ENCODE data around the gene SRMS.

SRMS gene

DNA sequence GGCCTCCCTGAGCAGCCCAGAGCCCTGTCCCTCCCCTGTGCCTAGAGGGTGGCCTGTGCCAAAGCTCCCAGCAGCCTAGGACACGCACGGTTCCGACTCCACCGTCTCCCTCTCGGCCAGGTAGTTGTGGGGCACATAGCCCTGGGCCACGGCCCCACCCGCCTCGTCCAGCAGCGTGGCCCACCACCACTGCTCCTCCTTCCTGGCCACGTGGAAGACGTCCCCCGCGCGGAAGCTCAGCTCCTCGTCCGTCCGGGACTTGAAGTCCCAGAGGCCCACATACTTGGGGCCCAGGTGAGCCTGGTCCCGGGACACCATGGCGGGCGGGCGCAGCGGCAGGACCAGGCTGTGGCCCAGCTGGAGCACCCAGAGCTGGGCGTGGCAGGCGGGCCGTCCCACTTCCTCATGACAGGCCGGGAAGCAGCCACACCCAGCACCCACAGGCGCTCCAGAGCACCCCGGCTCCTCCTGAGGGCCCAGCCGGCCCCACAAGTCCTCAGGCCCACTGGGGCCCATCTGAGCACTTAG lies 10.5 kb downstream of the SRMS start, which contains the start of gene PTK6:
TSS of gene PTK6 (minus strand) at position 380 of the 528 bp plus-strand sequence. CDS start at position 318, 62 bp downstream.
- Histone ChIP-seq H3K9me3 (ENCODE audit: control extremely low read depth in 1 of 5, control insufficient read depth in 4 of 5, insufficient read depth in 2 of 5, low read depth in 1 of 5, low read length in 4 of 5) (no peaks in the 10 kb centered on the region), H3K4me3 (ENCODE audit: control insufficient read depth in 1 of 7, extremely low read depth in 1 of 7, insufficient read depth in 4 of 7, low read depth in 2 of 7, low read length in 6 of 7) (peak within 1 kb of the TSS in 5 of 7 experiments; percentile 36 to 75 (median 61)), H3K36me3 (ENCODE audit: control insufficient read depth in 4 of 4, insufficient read depth in 4 of 4, low read length in 3 of 4) (no peaks in the 10 kb centered on the region), H3K27me3 (replicated peaks in 2 of 5; ENCODE audit: control insufficient read depth in 4 of 5, insufficient read depth in 5 of 5, low read length in 4 of 5) (no peaks in the 10 kb centered on the region), H3K4me1 (ENCODE audit: control extremely low read depth in 1 of 4, control insufficient read depth in 4 of 4, insufficient read depth in 4 of 4, low read length in 3 of 4) (peaks cover 0 to 26% (median 19%) of the 10 kb centered on the region in 4 experiments), H3K27ac (ENCODE audit: insufficient read depth in 1 of 2, low read depth in 1 of 2, low read length in 2 of 2, poor library complexity in 1 of 2, severe bottlenecking in 2 of 2) (no peak within 1 kb of the TSS)
- ChIA-PET POLR2A (interaction anchor here (0.6 to 1.3 kb wide), 4 partner anchors 8 to 105 kb away, joined by 3 to 5 read pairs (median 3); no protein-coding TSS in a partner anchor), CTCF (interaction anchor here (0.6 to 4.8 kb wide), 26 partner anchors 9 to 523 kb away, joined by 3 to 31 read pairs (median 4); partner anchors contain the start of genes PPDPF and SRMS)
- 67% methylated on average over 24 of the region's 29 CpGs for WGBS (ENCODE audit: insufficient coverage)
- no peak for DNase-seq

DNA sequence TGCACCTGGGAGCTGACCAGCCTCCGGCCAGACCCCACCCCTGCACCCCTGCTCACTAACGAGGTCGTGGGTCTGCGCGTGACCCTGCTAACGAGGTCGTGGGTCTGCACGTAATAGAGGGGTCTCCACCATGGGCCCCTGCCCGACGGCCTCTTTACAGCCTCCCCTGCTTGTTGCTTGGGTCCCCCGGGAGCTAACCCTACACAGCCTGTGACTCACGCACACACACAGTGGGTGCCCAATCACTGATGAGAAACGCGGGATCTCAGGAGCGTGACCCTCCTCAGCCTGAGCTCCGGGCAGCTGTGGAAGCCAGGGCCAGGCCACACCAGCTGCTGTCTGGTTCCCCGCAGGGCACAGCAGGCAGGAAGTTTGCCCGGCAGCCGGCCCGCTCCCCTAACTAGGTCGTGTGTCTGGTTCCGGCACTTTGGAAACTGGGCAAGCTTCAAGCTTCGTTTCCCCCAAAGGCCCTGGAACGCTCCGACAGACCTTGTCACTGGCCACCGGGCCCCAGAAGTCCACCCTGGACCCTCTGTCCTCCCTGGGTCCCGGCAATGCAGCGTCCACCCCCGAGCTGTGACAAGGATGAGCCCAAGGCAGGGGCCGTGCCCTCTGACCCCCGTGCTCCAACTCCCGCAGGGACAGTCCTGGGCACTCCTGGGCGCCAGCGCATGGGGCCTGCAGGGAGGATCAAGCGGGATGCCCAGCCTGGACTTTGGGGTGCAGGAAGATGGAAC lies 11.1 kb downstream of the SRMS start:
- H3K36me3 ChIP-seq (ENCODE audit: control insufficient read depth in 4 of 4, insufficient read depth in 4 of 4, low read length in 3 of 4): no peaks in the 10 kb centered on the region
- no peak overlapping the region for H3K4me3 ChIP-seq (ENCODE audit: control insufficient read depth in 1 of 7, extremely low read depth in 1 of 7, insufficient read depth in 4 of 7, low read depth in 2 of 7, low read length in 6 of 7)
- POLR2A ChIA-PET: no interaction called here
- no peak overlapping the region for H3K27ac ChIP-seq (ENCODE audit: insufficient read depth in 1 of 2, low read depth in 1 of 2, low read length in 2 of 2, poor library complexity in 1 of 2, severe bottlenecking in 2 of 2)
- DNase-seq: peak in 2 of 3 donors; percentile 29 to 34
- H3K27me3 ChIP-seq (replicated peaks in 2 of 5; ENCODE audit: control insufficient read depth in 4 of 5, insufficient read depth in 5 of 5, low read length in 4 of 5): no peaks in the 10 kb centered on the region
- CTCF ChIA-PET: interaction anchor here (0.6 to 4.8 kb wide), 16 partner anchors 8 to 327 kb away, joined by 3 to 31 read pairs (median 4); partner anchors contain the start of genes PPDPF and SRMS
- peaks cover 0 to 26% (median 19%) of the 10 kb centered on the region in 4 experiments for H3K4me1 ChIP-seq (ENCODE audit: control extremely low read depth in 1 of 4, control insufficient read depth in 4 of 4, insufficient read depth in 4 of 4, low read length in 3 of 4)
- WGBS (ENCODE audit: insufficient coverage): 89% methylated on average over 35 of the region's 35 CpGs
- no peaks in the 10 kb centered on the region for H3K9me3 ChIP-seq (ENCODE audit: control extremely low read depth in 1 of 5, control insufficient read depth in 4 of 5, insufficient read depth in 2 of 5, low read depth in 1 of 5, low read length in 4 of 5)

DNA sequence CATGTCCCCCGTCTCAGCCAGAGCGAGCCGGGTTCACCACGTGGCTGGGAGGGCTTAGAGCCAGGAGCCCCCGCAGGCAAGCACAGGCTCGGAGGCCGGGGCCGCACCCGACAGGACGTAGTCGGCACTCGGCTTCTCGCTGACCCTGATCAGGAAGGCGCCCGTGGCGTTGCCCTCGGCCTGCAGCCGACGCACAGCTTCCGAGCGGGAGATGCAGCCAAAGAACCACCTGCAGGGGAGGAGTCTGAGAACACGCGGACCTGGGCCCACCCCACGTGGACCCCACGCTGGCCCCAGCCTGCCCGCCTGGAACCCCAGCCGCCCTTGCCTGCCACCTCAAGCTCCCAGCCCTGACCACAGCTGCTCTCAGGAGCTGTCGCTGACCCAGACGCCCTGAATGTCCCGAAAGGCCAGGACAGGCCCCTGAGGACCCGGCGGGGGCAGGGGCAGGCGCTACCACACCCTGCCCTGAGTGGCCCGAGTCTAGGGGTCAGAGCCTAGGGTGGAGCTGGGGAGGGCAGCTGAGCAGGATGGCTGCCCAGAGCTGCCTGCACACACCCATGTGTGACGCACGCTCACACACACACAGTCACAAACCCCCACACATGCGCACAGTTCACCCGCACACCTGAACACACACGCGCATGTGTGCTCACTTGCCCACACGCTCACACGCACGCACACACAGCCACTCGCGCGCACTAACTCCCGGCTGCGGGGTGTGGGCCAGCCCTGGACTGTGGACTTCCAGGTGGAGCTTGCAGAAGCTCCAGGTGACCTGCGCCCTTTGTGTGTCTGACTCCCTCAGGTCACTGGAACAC lies 12.5 kb downstream of the SRMS start:
- H3K36me3 ChIP-seq (ENCODE audit: control insufficient read depth in 4 of 4, insufficient read depth in 4 of 4, low read length in 3 of 4): no peaks in the 10 kb centered on the region
- H3K4me3 ChIP-seq (ENCODE audit: control insufficient read depth in 1 of 7, extremely low read depth in 1 of 7, insufficient read depth in 4 of 7, low read depth in 2 of 7, low read length in 6 of 7): no peak overlapping the region
- peaks cover 0 to 26% (median 19%) of the 10 kb centered on the region in 4 experiments for H3K4me1 ChIP-seq (ENCODE audit: control extremely low read depth in 1 of 4, control insufficient read depth in 4 of 4, insufficient read depth in 4 of 4, low read length in 3 of 4)
- ChIA-PET CTCF (interaction anchor here (4.8 kb wide), 1 partner anchor 14 kb away, joined by 31 read pairs; the partner anchor contains the start of gene PPDPF), POLR2A (no interaction called here)
- H3K27me3 ChIP-seq (replicated peaks in 2 of 5; ENCODE audit: control insufficient read depth in 4 of 5, insufficient read depth in 5 of 5, low read length in 4 of 5): no peaks in the 10 kb centered on the region
- H3K9me3 ChIP-seq (ENCODE audit: control extremely low read depth in 1 of 5, control insufficient read depth in 4 of 5, insufficient read depth in 2 of 5, low read depth in 1 of 5, low read length in 4 of 5): no peaks in the 10 kb centered on the region
- WGBS (ENCODE audit: insufficient coverage): 82% methylated on average over 43 of the region's 49 CpGs
- no peak overlapping the region for H3K27ac ChIP-seq (ENCODE audit: insufficient read depth in 1 of 2, low read depth in 1 of 2, low read length in 2 of 2, poor library complexity in 1 of 2, severe bottlenecking in 2 of 2)
- peak in 1 of 3 donors; percentile 29 for DNase-seq

DNA sequence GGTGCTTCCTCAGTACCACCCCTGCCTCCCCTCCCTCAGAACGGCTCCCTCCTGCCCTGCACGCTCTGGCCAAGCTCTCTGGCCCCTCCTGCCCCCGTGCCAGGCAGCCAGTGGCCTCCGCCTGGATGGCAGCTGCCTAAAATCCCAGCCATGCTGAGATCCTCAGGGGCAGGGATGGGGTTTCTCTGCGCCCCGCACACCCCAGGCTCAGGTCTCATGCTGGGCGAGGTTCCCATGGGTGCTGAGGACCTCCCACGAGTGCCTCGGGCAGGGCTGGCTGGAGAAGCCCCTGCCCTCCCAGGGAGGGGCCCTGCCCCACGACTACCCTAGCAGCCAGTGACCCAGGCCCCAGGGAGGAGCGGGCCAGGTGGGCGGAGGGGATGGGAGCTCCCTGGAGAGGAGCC lies 13.1 kb downstream of the SRMS start:
- no peaks in the 10 kb centered on the region for H3K36me3 ChIP-seq (ENCODE audit: control insufficient read depth in 4 of 4, insufficient read depth in 4 of 4, low read length in 3 of 4)
- POLR2A ChIA-PET: no interaction called here
- peaks cover 0 to 26% (median 19%) of the 10 kb centered on the region in 4 experiments for H3K4me1 ChIP-seq (ENCODE audit: control extremely low read depth in 1 of 4, control insufficient read depth in 4 of 4, insufficient read depth in 4 of 4, low read length in 3 of 4)
- H3K9me3 ChIP-seq (ENCODE audit: control extremely low read depth in 1 of 5, control insufficient read depth in 4 of 5, insufficient read depth in 2 of 5, low read depth in 1 of 5, low read length in 4 of 5): no peaks in the 10 kb centered on the region
- H3K27ac ChIP-seq (ENCODE audit: insufficient read depth in 1 of 2, low read depth in 1 of 2, low read length in 2 of 2, poor library complexity in 1 of 2, severe bottlenecking in 2 of 2): no peak overlapping the region
- WGBS (ENCODE audit: insufficient coverage): 94% methylated on average over 12 of the region's 12 CpGs
- CTCF ChIA-PET: interaction anchor here (4.8 kb wide), 1 partner anchor 13 kb away, joined by 31 read pairs; the partner anchor contains the start of gene PPDPF
- DNase-seq: no peak
- no peak overlapping the region for H3K4me3 ChIP-seq (ENCODE audit: control insufficient read depth in 1 of 7, extremely low read depth in 1 of 7, insufficient read depth in 4 of 7, low read depth in 2 of 7, low read length in 6 of 7)
- peaks cover 0 to 3% (median 0%) of the 10 kb centered on the region in 5 experiments for H3K27me3 ChIP-seq (replicated peaks in 2 of 5; ENCODE audit: control insufficient read depth in 4 of 5, insufficient read depth in 5 of 5, low read length in 4 of 5)

DNA sequence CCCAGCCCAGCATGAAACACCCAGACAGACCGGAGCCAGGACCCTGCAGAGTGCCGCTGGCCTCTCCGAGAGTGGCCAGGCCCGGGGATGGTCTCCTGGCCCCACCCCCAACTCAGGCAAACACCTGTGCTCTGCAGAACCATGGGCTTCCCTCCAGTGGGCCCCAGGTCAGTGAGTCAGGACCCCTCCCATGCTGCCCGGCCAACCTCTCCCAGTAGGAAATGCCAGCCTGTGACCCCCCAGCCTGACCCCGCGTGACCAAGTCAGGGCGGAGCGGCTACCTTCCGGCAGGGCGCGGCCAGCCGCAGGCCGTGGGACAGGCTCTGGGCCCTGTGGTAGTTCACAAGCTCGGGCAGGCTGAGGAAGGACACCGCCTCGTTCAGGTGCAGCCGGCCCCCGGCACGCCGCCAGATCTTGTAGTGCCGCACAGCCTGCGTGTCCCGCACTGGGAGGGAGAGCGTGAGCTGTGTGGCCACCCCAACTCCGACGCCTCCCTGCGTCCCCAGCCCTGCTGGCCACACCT lies 13.6 kb downstream of the SRMS start:
- H3K27me3 ChIP-seq (replicated peaks in 2 of 5; ENCODE audit: control insufficient read depth in 4 of 5, insufficient read depth in 5 of 5, low read length in 4 of 5): peaks cover 0 to 3% (median 0%) of the 10 kb centered on the region in 5 experiments
- H3K4me3 ChIP-seq (ENCODE audit: control insufficient read depth in 1 of 7, extremely low read depth in 1 of 7, insufficient read depth in 4 of 7, low read depth in 2 of 7, low read length in 6 of 7): no peak overlapping the region
- no peak for DNase-seq
- no peaks in the 10 kb centered on the region for H3K9me3 ChIP-seq (ENCODE audit: control extremely low read depth in 1 of 5, control insufficient read depth in 4 of 5, insufficient read depth in 2 of 5, low read depth in 1 of 5, low read length in 4 of 5)
- POLR2A ChIA-PET: no interaction called here
- peaks cover 0 to 23% (median 18%) of the 10 kb centered on the region in 4 experiments for H3K4me1 ChIP-seq (ENCODE audit: control extremely low read depth in 1 of 4, control insufficient read depth in 4 of 4, insufficient read depth in 4 of 4, low read length in 3 of 4)
- CTCF ChIA-PET: no interaction called here
- 96% methylated on average over 25 of the region's 28 CpGs for WGBS (ENCODE audit: insufficient coverage)
- H3K27ac ChIP-seq (ENCODE audit: insufficient read depth in 1 of 2, low read depth in 1 of 2, low read length in 2 of 2, poor library complexity in 1 of 2, severe bottlenecking in 2 of 2): no peak overlapping the region
- H3K36me3 ChIP-seq (ENCODE audit: control insufficient read depth in 4 of 4, insufficient read depth in 4 of 4, low read length in 3 of 4): no peaks in the 10 kb centered on the region

DNA sequence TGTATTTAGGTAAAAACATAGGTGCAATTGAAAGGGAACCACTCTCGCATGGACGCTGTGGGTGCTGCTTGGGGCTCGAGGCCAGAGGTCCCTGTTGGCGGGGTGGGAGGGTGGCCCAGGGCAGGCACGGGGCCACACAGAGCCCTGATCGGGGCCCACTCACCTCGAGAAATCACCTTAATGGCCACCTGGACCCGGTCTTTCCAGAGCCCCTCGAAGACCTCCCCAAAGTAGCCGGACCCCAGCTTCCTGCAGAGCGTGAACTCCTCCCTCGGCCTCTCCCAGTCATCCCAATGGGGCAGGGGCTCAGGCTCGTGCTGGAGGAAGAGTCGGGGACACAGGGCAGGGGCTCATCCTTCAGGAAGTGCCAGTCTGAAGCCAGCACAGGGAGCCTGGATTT lies 14.2 kb downstream of the SRMS start:
- no peaks in the 10 kb centered on the region for H3K9me3 ChIP-seq (ENCODE audit: control extremely low read depth in 1 of 5, control insufficient read depth in 4 of 5, insufficient read depth in 2 of 5, low read depth in 1 of 5, low read length in 4 of 5)
- 90% methylated on average over 10 of the region's 14 CpGs for WGBS (ENCODE audit: insufficient coverage)
- ChIA-PET CTCF (no interaction called here), POLR2A (no interaction called here)
- peaks cover 0 to 17% (median 15%) of the 10 kb centered on the region in 4 experiments for H3K4me1 ChIP-seq (ENCODE audit: control extremely low read depth in 1 of 4, control insufficient read depth in 4 of 4, insufficient read depth in 4 of 4, low read length in 3 of 4)
- no peak for DNase-seq
- H3K36me3 ChIP-seq (ENCODE audit: control insufficient read depth in 4 of 4, insufficient read depth in 4 of 4, low read length in 3 of 4): no peaks in the 10 kb centered on the region
- no peak overlapping the region for H3K4me3 ChIP-seq (ENCODE audit: control insufficient read depth in 1 of 7, extremely low read depth in 1 of 7, insufficient read depth in 4 of 7, low read depth in 2 of 7, low read length in 6 of 7)
- no peak overlapping the region for H3K27ac ChIP-seq (ENCODE audit: insufficient read depth in 1 of 2, low read depth in 1 of 2, low read length in 2 of 2, poor library complexity in 1 of 2, severe bottlenecking in 2 of 2)
- peaks cover 0 to 3% (median 0%) of the 10 kb centered on the region in 5 experiments for H3K27me3 ChIP-seq (replicated peaks in 2 of 5; ENCODE audit: control insufficient read depth in 4 of 5, insufficient read depth in 5 of 5, low read length in 4 of 5)

Data from common myeloid progenitor, CD34-positive (primary cell).